ENCODE measurements around the gene ABCG2.

DNA sequence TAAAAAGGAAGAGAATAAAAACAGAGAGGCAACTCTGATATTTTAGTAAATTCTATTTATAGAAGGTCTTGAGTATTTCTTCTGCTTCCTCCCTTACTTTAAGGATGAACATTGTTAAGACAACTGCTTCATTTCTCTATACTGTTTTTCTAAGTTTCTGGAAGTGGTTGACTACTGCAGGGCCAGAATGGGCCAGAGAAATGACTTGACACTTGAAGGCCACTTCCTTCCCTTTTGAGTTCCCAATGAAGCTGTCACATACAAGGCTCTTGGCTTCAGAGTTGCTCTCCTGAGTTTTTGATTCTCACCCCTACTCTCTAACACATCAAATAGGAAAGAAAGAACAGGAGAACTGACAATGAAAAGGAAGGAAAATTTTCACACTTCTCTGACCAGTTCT lies 113.4 kb downstream of the ABCG2 start:
- no peak for TF ChIP-seq POLR2AphosphoS5 (IDR thresholded peaks at IDR 0.05; ENCODE audit: low read depth, low read length)
- TF ChIP-seq POLR2A (IDR thresholded peaks at IDR 0.05; ENCODE audit: low read depth, low read length) = no peak
- no peak for TF ChIP-seq TAF1 (IDR thresholded peaks at IDR 0.05; ENCODE audit: borderline replicate concordance, low read depth, low read length)
